T1000 (cell line): ENCODE results near the gene ZFR2.
"Not testable (repeated sequence)": the region's sequence is repeated elsewhere in the genome, so short reads cannot be mapped to it uniquely, and the experiment has no call there.

Experiments
- DNase-seq: peaks from one replicate; lab custom pipeline; 2025; ENCODE audit warnings: mixed read lengths; lab: John Stamatoyannopoulos, UW

The ZFR2 gene

DNA sequence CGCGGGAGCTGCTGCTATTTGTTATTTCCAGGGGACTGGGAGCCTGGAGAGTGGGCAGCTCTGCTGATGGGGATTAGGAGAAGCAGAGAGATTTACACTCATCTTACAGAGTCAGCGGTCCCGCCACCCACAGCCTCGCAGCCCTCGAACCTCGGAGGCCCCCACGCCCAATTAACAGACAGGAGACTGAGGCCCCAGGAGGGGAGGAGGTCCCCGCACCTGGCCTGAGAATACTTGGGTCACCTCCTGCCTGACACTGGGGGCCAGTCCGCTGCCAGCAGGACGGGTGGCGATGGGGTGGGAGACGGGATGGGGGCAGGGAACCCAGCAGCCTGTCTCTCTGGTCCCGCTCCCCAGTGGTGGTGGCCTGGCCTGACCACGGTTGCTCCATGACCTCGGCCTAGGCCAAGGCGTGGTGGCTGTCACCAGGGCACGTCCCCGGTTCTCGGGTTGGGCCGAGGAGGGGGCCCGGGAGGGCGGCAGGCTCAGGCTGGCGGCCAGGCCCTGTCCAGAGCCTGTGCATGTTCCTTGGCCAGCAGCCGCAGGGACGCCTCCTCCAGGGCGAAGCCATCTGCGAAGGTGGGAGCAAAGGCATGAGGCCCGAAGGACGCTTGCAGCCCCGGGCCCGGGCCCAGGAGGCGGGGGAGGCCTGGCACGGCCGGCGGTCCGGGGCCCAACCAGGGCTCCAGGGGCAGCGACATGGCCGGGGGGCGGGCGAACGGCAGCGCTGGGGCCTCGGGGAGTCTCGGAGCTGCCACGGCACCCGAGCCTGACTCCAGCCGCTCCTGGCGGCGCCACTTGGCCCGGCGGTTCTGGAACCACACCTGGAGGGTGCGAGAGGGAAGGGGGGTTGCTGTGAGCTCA, 98.5 kb downstream of the ZFR2 start:
- DNase-seq: no peak

DNA sequence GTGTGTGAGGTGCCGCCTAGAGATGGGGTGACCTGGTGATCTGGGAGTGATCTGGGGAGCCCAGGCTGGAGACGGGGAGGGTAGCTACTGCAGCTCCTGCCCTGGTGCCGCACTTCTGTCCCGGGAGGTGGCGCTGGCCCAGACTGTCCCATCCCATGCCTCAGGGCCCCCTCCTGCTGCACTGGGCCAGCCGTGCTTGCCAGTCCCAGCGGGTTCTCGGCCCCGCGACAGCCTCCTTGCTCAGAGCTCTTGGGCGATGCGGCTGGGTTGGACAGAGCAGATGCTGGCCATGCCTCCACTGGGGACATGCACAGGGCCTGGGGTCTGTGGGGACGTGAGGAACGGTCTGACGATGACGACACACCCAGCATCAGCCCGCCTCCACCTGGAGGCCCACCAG, 99.3 kb downstream of the ZFR2 start:
- no peak for DNase-seq

DNA sequence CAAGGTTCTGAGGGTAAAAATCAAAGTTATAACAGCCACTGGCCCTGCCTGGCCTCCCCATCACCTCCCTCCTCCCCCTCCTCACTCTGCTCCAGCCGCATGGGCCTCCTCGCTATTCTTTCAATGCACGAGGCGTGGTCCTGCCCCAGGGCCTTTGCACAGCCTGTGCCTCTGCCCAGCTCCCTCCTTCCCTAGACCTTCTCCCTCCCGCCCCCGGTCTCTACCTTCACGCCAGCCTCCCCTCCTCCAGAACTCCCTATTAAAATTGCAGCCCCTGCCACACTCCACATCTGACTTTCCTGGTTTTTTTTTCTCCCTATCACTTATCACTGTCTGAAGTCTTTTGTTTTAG, 100.1 kb downstream of the ZFR2 start:
- DNase-seq: no peak

DNA sequence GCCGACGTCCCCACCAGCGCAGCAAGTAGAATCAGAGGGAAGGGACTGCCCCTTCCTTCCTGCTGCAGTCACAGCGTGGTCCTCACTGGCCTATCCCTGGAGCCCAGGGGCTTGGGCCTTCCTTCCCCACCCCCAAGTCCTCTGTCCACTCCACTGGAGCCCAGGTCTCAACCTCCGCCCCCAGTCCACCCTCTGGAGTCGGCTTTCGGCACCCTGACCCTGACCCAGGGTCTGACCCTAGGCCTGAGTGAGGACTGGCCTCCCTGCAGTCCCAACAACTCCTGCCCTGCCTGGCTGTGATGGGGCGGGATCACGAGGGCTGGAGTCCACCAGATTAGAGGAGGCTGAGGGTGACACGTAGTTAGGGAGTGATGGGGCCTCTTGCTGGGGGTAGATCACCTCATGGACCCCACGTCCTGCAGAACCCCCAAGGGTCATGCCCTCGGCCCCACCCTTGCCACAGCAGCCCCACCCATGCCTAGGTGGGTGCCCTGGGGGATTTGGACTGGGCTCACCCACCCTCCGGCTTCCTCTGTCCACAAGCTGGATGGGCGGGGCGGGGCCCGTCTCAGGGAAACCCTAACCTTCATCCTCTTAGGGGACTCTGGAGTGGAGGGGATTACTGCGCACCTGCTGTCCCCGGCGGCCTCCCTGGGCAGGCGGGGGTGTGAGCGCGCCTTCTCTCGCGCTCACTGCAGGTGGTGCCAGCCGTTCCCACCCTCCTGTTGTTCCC, 100.7 kb downstream of the ZFR2 start:
- no peak for DNase-seq

DNA sequence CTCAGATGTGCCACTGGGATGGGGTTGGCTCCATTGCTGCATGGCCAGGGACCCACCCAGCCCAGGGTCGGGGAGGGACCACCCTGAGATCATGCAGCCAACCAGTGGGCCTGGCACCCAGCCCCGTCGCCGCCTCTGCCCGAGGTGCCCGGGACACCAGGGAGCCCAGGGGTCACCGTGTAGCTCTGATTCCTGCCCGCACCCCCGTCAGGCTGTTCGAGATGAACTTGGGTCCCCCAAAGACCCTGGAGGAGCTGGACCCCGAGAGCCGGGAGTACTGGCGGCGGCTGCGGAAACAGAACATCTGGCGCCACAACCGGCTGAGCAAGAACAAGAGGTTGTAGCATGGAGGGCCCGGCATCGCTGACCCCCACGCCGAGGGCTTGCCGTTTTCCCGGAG, 101.8 kb downstream of the ZFR2 start:
- no peak for DNase-seq

DNA sequence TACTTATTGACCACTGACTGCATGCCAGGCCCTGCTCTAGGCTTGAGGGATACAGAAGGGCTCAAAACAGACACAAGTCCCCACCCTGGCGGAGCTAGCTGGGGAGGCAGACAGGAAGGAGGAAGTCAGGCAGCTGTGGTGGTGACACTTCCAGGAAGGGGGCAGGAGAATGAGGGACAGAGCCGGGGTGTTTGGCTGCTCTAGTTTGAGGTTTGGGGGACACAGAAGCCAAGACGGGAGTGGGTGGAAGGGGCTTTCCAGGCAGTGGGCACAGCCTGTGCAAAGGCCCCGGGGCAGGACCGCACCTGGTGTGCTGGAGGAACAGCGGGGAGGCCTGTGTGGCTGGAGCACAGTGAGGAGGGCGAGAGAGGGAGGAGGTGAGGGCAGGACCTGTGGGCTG, 102.3 kb downstream of the ZFR2 start:
- DNase-seq: no peak

DNA sequence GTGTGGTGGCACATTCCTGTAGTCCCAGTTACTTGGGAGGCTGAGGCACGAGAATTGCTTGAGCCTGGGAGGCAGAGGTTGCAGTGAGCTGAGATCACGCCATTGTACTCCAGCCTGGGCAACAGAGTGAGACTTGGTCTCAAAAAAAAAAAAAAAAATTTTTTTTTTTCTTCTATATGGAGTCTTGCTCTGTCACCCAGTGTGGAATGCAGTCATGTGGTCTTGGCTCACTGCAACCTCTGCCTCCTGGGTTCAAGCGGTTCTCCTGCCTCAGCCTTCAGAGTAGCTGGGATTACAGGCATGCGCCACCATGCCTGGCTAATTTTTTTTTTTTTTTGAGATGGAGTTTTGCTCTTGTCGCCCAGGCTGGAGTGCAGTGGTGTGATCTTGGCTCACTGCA, 103.1 kb downstream of the ZFR2 start:
- not testable (repeated sequence) for DNase-seq

DNA sequence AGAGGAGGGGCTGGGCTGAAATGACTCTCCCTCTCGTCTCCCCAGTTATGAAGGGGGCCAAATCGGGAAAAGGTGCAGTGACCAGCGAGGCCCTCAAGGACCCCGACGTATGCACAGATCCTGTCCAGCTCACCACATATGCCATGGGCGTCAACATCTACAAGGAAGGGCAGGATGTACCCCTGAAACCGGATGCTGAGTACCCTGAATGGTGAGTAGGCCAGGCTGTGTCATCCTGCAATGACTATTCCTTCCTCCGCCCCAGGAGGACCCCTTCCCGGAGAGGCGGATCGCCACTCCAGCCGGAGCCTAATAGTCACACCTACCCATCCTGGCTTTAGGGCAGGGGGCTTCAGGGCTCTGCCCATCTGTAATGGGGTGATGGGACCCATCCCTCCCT, 103.7 kb downstream of the ZFR2 start:
- DNase-seq: no peak

DNA sequence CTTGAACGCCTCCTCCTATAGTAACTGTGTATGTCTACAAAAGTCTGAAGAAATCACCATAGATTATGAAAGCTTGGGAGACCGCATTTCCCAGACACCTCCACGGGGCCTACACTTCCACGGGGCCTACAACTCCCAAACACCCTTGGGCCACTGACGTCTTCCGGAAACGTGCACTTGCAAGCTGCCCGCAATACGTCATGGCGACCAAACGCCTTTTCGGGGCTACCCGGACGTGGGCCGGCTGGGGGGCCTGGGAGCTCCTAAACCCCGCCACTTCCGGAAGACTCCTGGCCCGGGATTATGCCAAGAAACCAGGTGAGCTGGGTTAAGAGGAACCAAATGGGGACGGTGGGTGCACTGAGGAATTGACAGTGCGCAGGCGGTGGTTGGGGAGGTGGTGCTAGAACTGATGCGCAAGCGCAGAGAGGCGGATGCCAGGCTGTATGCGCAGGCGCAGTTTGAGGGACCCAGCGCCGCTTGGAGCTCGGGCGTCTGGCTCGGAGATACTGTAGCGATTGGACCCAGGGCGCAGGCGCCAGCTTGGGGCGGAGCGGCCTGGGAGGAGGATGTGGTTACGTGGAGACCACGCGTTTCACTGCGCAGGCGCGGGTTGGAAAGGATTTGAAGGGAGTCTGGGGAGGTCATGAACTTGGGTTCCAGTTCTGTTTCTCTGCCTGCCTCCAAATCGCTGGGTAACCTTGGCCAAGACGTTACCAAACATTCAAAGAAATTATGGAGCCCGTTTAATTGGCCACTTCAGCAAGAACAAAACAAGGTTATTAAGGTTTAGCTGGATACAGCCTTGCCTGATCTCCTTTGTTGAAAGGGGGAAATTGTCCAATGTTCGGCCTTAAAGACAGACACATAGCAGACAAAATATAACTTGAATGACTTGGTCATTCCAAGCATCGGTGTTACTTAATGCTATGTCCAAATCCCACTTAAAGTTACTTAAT, 106.1 kb downstream of the ZFR2 start, which contains the start of gene MRPL54:
Gene MRPL54 (plus strand): TSS at position 182 of the 959 bp plus-strand sequence. CDS start 19 bp downstream, at position 201.
- DNase-seq: peak; percentile 97

DNA sequence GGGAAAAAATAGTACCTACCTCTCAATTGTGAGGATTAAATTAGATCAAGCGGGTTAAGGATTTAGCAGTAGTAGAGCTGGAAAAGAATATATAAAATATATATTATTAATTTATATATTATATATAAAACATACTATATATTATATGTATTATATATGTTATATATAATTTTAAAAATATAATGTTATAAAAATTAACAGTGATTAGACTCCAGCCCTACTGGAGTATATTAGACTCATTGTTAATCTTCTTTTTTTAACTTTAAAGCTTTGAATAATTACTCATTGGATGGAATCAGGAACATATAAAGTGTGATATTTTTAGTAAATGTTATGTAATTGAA, 106.7 kb downstream of the ZFR2 start:
- no peak for DNase-seq

DNA sequence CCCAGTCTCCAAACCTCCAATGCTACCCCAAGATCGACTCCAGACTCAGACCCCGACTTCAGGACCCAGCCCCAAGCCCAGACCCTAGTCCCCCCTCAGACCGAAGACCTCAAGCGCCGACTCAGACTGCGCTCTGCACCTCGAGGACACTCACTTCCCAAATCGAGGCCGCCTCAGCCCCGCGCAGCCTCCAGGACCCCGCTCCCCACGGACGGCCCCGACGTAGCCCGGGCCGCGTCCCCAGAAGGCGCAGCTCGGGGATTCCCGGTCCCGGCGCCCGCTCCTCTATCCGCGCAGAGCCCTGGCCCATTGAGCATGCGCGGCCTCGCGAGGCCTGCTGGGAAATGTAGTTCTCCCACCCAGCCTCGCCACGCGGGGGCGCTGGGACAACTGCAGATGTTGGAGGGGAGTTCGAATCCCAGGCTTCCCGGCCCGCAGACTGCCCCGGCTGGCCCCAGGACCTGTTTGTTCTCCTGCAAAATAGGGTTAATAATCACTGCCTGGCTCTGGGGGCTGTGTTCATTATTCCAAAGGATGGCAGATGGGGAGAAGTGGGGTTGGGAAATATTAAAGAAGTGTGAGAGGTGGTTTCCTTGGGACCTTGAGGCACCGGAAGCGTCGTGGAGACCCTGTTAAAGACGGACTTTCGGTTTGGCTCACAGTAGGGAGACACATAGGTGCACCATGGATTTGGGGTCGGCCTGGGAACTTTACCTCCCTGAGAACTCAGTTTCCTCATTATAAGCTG, 107.3 kb downstream of the ZFR2 start, which contains the start of gene APBA3:
Gene APBA3 (minus strand): TSS at position 311 of the 748 bp plus-strand sequence. CDS start 1,428 bp downstream, outside the sequence.
- peak; percentile 84 for DNase-seq

DNA sequence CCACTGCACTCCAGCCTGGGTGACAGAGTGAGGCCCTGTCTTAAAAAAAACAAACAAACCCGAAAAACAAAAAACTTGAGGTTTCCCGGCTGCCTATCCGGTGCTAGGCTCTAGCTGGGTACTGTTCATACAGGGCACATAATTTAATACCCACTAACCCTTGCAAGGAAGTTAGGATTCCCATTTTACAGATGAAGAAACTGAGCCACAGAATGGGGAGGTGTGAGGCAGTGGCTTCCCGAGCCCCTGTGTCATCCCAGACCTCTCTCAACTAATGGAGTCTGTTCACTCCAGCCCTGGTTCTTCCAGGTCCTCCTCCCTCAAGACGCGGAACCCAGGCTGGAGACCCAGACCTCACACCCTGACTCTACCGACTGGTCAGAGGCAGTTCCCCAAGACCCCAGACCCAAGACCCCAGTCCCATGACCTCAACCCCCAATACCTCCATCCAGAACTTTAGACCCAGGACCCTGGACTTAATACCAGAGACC, 107.9 kb downstream of the ZFR2 start:
- DNase-seq: no peak

DNA sequence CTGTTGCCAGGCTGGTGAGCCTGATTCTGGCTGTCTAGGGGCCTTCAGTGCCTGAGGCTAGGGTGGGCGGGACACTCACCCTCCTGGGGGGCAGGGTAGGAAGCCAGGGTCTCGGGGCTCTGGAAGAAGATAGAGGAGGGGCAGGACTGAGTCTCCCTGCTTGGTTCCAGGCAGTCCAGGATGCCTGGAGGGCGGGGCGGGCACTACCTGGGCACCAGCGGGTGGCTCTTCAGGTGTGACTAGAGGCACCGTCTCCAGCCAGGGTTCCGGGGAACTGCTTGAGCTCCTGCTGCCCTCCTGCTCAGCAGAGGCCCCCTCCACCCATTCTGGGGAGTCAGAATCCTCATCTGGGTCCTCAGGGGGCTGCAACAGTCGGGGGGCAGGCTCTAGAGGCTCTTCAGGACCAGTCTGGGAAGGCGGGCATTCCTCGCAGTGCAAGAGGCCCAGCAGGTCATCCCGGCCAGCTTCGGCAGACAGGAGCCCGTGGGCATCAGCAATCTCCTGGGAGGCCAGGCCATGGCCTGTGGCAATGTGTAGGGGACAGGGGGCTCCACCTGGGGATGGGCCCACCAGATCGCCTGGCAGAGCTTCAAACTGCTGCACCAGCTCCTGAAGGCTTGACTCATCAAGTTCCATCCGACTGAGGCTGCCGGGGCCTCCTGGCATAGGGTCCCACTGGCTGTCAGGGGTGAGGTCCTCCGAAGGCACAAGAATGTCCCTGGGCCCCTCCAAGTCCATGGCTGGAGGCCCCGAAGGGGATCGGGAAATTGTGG, 109.2 kb downstream of the ZFR2 start:
- no peak for DNase-seq

DNA sequence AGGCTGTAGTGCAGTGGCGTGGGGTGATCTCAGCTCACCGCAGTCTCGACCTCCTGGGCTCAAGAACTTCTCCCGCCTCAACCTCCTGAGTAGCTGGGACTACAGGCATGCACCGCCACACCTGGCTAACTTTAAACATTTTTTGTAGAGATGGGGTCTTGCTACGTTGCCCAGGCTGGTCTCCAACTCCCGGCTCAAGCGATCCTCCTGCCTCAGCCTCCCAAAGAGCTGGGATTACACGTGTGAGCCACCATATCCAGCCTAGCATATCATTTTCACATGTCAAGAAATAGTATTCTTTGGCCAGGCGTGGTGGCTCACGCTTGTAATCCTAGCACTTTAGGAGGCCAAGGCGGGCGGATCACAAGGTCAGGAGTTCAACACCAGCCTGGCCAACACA, 110.5 kb downstream of the ZFR2 start:
- not testable (repeated sequence) for DNase-seq

DNA sequence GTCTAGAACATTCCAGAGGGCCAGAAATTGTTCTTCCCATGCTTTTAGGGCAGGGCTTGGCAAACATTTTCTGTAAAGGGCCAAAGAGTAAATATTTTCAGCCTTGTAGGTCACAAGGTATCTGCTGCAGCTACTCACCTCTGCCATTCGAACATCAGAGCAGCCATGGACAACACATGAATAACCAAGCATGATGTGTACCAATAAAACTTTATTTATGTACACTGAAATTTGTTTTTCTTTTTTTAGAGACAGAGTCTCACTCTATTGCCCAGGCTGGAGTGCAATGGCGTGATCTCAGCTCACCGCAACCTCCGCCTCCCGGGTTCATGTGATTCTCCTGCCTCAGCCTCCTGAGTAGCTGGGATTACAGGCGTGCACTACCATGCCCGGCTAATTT, 111.1 kb downstream of the ZFR2 start:
- not testable (repeated sequence) for DNase-seq
